Stimulated activated CD4-positive, alpha-beta T cell treated with anti-CD3 and anti-CD28 coated beads, Interleukin-1b, Interleukin-23, amount 100 ng/mL, for 1 hour (primary cell): ENCODE results near the gene PLSCR5.
A peak's percentile ranks its signal among the peaks of the same experiment; 100 is the strongest.

Experiments used
- DNase-seq, 2 donors: peaks; one replicate each; pipeline ENCODE4 v3.0.0-alpha.2; 2020; ENCODE audit warnings: low read depth in 2 of 2

The PLSCR5 gene

DNA sequence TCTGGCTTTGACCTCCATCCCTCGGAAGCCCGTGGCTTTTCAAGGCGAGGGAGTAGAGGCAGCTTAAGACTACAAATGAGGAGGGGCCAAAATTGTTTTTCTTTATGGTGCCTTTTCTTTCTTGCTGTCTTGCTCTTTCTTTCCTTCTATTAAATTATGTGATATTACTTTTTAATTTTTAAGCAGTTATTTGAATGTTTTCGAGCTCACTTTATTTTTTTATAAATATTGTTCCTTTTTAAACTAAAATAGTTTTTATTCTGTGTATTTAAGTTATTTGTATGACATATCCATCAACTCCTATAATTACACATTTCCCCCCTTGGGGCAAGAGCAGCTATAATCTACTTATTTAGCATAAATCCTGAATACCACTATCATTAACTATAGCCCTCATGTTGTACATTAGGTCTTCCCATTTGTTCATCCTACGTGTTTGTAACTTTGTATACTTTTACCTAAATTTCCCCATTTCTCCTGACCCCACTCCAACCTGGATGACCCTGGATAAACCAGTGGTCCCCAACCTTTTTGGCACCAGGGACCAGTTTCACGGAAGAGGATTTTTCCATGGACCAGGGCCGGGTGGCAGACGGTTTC lies 60.1 kb downstream of the PLSCR5 start:
- DNase-seq = no peak

DNA sequence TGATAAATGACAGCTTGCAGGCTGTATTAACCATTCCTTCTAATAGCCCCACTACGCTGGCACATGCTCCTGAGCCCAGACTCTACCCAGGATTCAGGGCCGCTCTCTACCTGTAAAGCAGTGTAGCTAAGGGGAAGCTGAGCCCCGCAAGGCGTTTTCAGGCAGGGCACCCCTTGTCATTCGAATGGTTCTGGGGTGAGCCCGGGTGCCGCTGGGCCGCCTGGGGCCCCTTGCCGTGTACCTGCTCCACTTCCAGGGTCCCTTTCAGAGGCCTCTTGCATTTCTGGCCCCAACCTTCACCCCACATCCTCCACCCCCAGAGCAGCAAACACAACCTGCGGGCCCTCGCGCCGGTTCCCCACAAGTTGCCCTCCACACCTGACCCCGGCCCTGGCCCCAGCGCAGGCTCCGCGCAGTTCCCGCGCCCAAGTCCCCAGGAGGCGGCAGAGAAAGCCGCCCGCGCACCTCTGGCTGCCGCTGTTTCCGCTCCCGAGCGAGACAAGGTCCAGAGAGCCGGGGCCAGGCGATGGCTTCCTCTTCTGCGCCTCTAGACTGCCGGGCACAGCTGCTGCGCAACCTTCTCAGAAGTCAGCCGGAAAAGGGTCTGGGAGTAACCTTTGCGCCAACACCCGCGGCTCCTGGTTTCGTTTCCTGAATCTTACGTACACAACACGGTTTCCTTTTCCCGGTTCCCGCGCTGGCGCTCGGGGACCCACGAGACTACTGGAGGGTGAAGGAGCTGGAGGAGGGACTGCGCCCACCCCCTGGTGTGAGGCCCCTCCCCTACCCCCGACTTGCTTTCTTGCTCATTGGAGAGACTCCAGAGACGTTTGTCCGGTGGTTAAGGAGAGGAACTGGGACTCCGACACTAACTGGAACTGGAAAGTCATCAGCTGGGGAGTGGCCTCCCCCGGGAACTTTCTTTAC lies 60.9 kb downstream of the PLSCR5 start, which contains the start of gene PLSCR1:
Gene PLSCR1 (minus strand): TSS at position 606 of the 927 bp plus-strand sequence. CDS start 8,055 bp downstream, outside the sequence.
- peak; percentile 7 to 26 for DNase-seq

DNA sequence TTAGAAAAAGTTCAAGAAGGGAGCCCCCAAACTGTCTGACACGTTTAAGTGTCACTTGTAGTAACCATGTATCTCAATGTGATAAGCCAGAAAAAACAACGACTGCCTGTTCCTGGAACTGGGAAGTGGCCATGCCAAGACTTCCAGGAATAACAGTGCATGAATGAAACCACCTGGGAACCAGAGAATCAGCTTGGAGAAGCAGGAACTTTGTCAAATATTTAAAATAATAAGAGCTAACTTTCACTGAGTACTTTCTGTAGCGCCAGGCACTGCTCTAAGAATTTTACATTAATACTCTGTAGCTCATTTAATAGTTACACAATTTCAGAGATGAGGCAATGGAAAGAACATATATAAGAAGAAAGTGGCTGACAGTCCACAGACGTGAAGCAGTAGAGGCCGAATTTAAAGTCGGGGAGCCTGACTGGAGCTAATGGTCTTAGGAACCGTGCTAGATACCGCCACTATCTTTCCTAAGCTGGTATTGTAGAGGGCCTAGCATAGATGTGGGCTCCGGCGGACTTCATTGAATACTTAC lies 61.6 kb downstream of the PLSCR5 start:
- DNase-seq = no peak

DNA sequence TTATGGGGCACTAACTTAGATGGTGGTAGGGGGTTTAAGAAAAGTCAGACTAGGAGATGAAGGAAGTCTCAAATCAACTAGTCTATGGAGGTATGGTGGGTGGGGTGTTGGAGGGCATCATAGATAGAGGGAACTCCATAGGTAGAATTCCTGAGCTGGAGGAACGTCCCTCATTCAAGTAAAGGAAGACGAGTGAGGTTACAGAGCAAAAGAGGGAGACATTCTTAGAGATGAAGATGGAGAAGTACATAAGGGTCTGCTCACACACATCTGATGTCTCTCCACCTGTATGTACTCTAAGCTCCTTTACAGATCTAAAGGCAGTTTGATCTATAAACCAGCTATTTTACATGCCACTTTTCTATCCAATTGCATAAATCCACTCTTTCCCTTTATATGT lies 62.2 kb downstream of the PLSCR5 start:
- DNase-seq = no peak

DNA sequence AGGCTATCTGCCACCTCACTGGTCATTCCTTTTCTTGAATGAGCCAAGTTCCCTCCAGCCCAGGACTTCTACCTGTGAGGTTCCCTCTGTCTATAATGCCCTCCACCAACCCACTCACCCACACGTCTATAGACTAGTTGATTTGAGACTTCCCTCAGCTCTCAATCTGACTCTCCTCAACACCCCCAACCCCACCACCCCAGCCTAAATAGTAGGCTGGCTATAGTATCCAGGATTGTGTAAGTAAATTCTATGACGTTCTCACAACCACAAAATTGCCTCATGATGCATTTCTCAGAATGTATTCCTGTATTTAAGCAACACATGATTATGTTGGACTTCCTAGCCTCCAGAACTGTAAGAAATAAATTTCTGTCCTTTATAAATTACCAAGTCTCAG lies 63.0 kb downstream of the PLSCR5 start:
- no peak for DNase-seq

DNA sequence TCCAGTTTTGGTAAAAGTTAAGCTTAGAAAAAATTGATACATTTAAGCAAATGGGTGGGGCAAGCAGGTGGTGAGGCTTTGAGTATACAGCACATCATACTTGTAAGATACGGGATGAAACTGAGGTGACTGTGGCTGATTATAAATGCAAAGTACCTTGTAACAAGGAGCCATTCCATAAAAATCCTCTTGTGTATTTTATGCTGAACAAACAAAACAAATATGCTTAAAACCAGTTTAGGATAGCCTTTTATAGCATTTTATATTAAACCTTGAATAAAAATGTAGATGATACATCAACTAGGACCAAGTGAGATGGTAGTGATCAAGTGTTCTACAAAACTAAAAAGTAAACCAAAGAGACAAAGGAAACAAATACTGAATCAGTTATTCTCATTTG lies 64.2 kb downstream of the PLSCR5 start:
- DNase-seq = no peak

DNA sequence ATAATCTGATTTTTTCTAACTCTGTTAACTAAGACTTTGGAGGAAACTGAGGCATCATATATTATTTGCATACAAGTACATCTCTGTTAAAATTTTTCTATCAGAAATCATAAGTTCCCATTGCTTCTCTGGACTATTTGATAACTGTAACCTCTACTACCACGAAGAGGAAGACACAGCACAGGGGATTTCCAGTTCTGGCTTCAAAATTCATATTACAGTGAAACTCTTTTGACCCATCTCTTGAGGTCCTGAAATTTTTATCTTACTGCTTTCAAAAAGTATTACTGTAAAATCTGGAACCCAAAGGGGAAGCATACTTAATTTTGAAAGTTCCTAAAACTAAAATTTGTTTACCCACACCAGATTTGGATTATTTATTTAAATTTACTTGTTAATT lies 64.9 kb downstream of the PLSCR5 start:
- no peak for DNase-seq

DNA sequence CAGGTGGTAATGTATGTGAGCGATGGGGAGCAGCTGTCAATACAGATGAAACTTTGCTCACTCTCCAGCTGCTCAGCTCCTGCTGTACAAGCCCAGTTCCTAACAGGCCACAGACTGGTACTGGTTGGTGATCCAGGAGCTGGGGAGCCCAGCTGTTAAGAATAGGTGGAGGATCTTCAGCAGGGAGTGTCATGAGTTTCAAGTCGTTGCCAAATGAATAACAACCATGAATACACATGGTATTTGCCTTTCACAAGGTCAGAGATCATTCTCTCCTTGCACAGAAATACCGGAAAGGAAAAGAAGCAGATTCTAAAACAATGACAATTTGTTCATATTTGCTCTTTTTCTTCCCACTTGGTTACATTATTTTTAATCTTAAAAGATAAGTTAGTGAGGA lies 65.8 kb downstream of the PLSCR5 start:
- no peak for DNase-seq

DNA sequence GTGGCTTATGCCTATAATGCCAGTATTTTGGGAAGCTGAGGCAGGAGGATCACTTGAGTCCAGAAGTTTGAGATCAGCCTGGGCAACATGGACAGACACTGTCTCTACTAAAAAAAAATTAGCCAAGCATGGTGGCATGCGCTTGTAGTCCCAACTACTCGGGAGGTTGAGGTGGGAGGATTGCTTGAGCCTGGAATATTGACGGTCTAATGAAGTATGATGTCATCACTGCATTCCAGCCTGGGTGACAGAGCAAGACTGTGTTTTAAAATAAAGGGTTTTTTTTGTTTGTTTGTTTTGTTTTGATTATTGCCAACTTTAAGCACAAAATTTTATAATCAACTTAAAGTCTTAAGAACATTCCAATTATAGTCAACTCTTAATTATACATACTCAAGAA lies 67.5 kb downstream of the PLSCR5 start:
- DNase-seq = no peak

DNA sequence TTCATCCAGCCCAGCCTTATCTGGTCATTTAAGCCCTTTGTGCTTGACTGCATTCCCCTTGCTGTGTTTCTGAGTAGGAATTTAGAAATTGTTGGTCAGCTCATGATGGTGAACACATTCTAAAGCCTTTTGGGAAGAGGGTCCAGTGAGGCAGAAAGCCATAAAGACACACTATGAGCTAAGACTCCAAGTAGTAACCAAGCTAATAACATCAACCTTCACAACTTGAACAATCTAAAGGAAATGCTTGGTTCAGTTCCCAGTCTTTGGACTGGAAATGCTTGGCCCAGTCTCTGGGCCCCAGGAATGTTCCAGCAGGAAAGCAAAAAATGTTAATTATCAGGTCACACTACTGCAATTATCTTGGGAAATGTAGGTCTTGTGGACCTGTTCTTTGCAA lies 68.5 kb downstream of the PLSCR5 start:
- no peak for DNase-seq
